GM19328 (cell line): ENCODE data around the gene MRE11.
"Not testable (repeated sequence)": the region's sequence is repeated elsewhere in the genome, so short reads cannot be mapped to it uniquely, and the experiment has no call there.

ENCODE experiments used
- ATAC-seq: cut with Tn5 transposase; IDR thresholded peaks from one replicate; pipeline ENCODE4 v1.9.1; 2021; ENCODE audit warnings: mild to moderate bottlenecking, moderate library complexity; ENCODE audit not compliant: unreplicated experiment

The MRE11 gene

GRCh38 chr11:94433049-94433448, 60.6 kb downstream of the MRE11 start:
- ATAC-seq, result no peak

GRCh38 chr11:94424662-94425061, 69.0 kb downstream of the MRE11 start:
- no peak for ATAC-seq

- ATAC-seq, result no peak
These were observed 69.6 kb downstream of the MRE11 start for GRCh38 chr11:94424011-94424410.

- ATAC-seq, result no peak
These were observed 70.1 kb downstream of the MRE11 start for GRCh38 chr11:94423507-94423906.

GRCh38 chr11:94418123-94418765, 75.4 kb downstream of the MRE11 start:
- no peak for ATAC-seq

GRCh38 chr11:94417386-94417987, 76.2 kb downstream of the MRE11 start:
- no peak for ATAC-seq

- no peak for ATAC-seq
These were observed 88.4 kb downstream of the MRE11 start for GRCh38 chr11:94405062-94405833.

- no peak for ATAC-seq
These were observed 91.3 kb downstream of the MRE11 start for GRCh38 chr11:94402355-94402754.

GRCh38 chr11:94401773-94402265, 91.8 kb downstream of the MRE11 start:
- no peak for ATAC-seq

GRCh38 chr11:94400839-94401772, 92.5 kb downstream of the MRE11 start, which contains the start of gene GPR83:
TSS of gene GPR83 (minus strand) at chr11:94401419. CDS start at chr11:94401247, 172 bp downstream.
- no peak for ATAC-seq

- ATAC-seq, result no peak
These were observed 93.2 kb downstream of the MRE11 start for GRCh38 chr11:94400457-94400838.

- ATAC-seq, result no peak
These were observed 93.6 kb downstream of the MRE11 start for GRCh38 chr11:94400050-94400449.

GRCh38 chr11:94398101-94398500, 95.5 kb downstream of the MRE11 start:
- no peak for ATAC-seq

- ATAC-seq, result no peak
These were observed 97.4 kb downstream of the MRE11 start for GRCh38 chr11:94396282-94396681.

- ATAC-seq, result not testable (repeated sequence)
These were observed 101.7 kb downstream of the MRE11 start for GRCh38 chr11:94391937-94392336.

- ATAC-seq, result no peak
These were observed 114.0 kb downstream of the MRE11 start for GRCh38 chr11:94379613-94380012.

GRCh38 chr11:94376841-94377240, 116.8 kb downstream of the MRE11 start:
- ATAC-seq, result no peak

- not testable (repeated sequence) for ATAC-seq
These were observed 123.1 kb downstream of the MRE11 start for GRCh38 chr11:94370576-94370975.
